Gastroesophageal sphincter (tissue), 3 donors: ENCODE results near the gene TK2.

ENCODE experiments used
- CTCF ChIP-seq, 4 experiments: fragments of 200-600 bp in 2 of 4; fragments of 450-650 bp in 2 of 4; sonication (generic) in 1 of 4; IDR thresholded peaks; one replicate each; pipeline ENCODE4 v1.5.1; 2017 to 2019; ENCODE audit warnings: antibody characterized with exemption in 4 of 4, mild to moderate bottlenecking in 2 of 4, moderate library complexity in 2 of 4
- EP300 ChIP-seq: sonication (generic); formaldehyde crosslinking; IDR thresholded peaks from one replicate; pipeline ENCODE4 v1.6.1; 2017; ENCODE audit warnings: antibody characterized with exemption, mild to moderate bottlenecking
- POLR2A ChIP-seq, 2 donors: fragments of 450-650 bp; IDR thresholded peaks; one replicate each; pipeline ENCODE4 v1.6.1; 2017; ENCODE audit warnings: antibody characterized with exemption in 2 of 2, mild to moderate bottlenecking in 2 of 2, moderate library complexity in 1 of 2
- POLR2AphosphoS5 ChIP-seq: sonication (generic); formaldehyde crosslinking; IDR thresholded peaks from one replicate; pipeline ENCODE4 v1.6.1; 2017; ENCODE audit warnings: antibody characterized with exemption

- no peak for TF ChIP-seq CTCF (IDR thresholded peaks at IDR 0.05)
- no peak for TF ChIP-seq POLR2AphosphoS5
- no peak for TF ChIP-seq POLR2A (IDR thresholded peaks at IDR 0.05)
- TF ChIP-seq EP300 = no peak
Observed at GRCh38 chr16:66569827-66570405, 20.0 kb upstream of the TK2 start.
